PFSK-1 (cell line): Measurements from ENCODE around the gene NDUFV1. TPM values are rescaled to one million over a fixed set of nuclear protein-coding genes. Genes with fewer than 3 reads are reported as not detected.

Experiments
- FOXP2 ChIP-seq: optimal IDR thresholded peaks from 2 replicates; pipeline ENCODE3; 2011; ENCODE audit warnings: borderline replicate concordance, control low read depth, inconsistent platforms; ENCODE audit not compliant: insufficient read depth; ENCODE audit errors: extremely low read length, extremely low read depth
- POLR2AphosphoS5 ChIP-seq: IDR thresholded peaks from 2 replicates; pipeline ENCODE4 v1.6.1; 2012; ENCODE audit warnings: low read depth, mild to moderate bottlenecking, control low read depth, low read length, moderate library complexity
- SIN3A ChIP-seq: IDR thresholded peaks from 2 replicates; pipeline ENCODE4 v1.6.1; 2012; ENCODE audit warnings: mild to moderate bottlenecking, low read length, moderate library complexity, borderline replicate concordance; ENCODE audit not compliant: insufficient read depth
- TAF1 ChIP-seq: IDR thresholded peaks from 2 replicates; pipeline ENCODE4 v1.6.1; 2012; ENCODE audit warnings: low read length, control low read depth, borderline replicate concordance; ENCODE audit not compliant: insufficient read depth
- polyA plus RNA-seq: library from polyadenylated mRNA; unstranded; fragments of >200 nt; gene quantifications from one replicate; pipeline ENCODE4 v1.2.1, GENCODE V29; 2012; ENCODE audit warnings: low read depth, missing spikeins; ENCODE audit not compliant: insufficient read length
- TF ChIP-seq, protein P1 (sequence below), 2 experiments: IDR thresholded peaks; 2 replicates each; pipeline versions ENCODE4 v1.6.1 to v1.8.0; 2011 to 2012; ENCODE audit warnings: low read depth in 2 of 2, low read length in 2 of 2, control low read depth in 1 of 2, inconsistent platforms in 1 of 2, mild to moderate bottlenecking in 1 of 2, moderate library complexity in 1 of 2; ENCODE audit not compliant: insufficient read depth in 1 of 2

The NDUFV1 gene
- 572 TPM for polyA plus RNA-seq

DNA sequence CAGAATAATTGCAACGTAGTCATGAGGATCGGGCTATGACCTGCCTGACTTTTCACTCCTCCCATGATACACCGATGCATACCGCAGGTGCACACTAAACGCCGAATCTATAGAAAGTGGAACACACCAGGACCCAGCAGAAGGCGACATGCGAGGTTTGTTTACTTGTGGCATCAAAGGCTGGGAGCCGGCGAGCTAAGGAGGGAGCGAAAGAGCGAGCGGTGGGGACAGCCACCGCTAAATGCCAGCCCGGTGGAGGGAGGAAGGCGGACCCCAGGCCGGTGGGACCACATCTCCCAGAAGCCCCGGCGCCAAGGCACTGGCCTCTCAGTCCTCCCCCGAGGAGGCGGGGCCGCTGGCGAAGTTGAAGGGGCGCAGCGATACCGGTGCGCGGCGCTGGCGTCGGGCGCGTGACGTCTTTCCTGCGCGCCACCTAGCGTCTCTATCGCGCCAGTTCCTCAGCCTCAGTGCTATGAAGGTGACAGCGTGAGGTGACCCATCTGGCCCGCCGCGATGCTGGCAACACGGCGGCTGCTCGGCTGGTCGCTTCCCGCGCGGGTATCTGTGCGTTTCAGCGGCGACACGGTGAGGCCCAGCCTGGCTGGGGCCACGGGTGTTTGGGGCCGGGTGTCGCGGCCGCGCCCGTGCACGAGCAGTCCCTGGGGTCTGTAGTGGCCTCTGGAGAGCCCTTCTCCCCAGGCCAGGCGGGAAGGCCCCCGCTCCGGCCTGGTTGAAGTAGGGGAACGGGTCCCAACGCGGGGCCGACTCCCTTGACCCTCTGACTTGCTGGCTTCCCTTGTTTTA is at the start of gene NDUFV1:
Gene NDUFV1 (plus strand): TSS at position 445 of the 804 bp plus-strand sequence. CDS start 69 bp downstream, at position 514.
- TF ChIP-seq TAF1 (peak; percentile 55; the same call in 1 of the 2 replicates), FOXP2 (peak; percentile 97), SIN3A (0 out of 2 replicates have a peak, but pooled peaks have one; percentile 51), POLR2AphosphoS5 (peak; percentile 84)
- TF ChIP-seq, protein P1, sequence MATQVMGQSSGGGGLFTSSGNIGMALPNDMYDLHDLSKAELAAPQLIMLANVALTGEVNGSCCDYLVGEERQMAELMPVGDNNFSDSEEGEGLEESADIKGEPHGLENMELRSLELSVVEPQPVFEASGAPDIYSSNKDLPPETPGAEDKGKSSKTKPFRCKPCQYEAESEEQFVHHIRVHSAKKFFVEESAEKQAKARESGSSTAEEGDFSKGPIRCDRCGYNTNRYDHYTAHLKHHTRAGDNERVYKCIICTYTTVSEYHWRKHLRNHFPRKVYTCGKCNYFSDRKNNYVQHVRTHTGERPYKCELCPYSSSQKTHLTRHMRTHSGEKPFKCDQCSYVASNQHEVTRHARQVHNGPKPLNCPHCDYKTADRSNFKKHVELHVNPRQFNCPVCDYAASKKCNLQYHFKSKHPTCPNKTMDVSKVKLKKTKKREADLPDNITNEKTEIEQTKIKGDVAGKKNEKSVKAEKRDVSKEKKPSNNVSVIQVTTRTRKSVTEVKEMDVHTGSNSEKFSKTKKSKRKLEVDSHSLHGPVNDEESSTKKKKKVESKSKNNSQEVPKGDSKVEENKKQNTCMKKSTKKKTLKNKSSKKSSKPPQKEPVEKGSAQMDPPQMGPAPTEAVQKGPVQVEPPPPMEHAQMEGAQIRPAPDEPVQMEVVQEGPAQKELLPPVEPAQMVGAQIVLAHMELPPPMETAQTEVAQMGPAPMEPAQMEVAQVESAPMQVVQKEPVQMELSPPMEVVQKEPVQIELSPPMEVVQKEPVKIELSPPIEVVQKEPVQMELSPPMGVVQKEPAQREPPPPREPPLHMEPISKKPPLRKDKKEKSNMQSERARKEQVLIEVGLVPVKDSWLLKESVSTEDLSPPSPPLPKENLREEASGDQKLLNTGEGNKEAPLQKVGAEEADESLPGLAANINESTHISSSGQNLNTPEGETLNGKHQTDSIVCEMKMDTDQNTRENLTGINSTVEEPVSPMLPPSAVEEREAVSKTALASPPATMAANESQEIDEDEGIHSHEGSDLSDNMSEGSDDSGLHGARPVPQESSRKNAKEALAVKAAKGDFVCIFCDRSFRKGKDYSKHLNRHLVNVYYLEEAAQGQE (IDR thresholded peaks at IDR 0.05; ENCODE audit: insufficient read depth in 1 of 2, low read depth in 2 of 2, low read length in 2 of 2): peak; percentile 25 to 44; a peak in 1 of 4 replicates

DNA sequence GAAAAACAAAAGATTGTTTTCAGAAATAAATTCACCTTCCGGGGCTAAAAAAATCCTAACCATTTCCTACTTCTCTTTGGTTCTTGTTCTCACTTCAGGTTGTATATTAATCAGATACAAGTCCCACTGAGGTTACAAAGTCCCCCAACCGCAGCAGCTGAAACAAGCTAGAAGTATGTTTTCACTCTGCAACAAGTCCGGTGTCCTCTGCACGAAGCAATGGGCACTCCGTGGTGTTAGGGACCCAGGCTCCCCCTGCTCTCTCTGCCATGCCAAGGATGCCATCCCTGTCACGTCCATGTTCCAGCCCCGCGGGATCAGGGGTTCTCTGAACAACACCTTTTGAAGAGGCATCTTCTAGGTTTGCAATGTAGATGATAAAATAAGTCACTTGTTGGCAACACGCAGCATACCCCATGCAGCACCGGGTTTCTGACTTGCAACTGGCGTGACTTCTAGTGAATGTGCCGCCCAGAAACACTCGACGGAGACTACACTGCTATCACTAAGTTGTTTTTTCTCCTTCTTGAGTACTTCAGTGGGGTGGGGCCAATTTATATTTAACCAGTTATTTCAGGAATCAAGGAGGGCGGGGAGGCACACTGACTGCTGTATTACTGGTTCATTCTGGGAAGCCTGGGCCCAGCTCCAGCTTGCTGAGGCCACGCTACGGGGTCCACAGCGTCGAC is 48.5 kb upstream of the NDUFV1 start:
- TF ChIP-seq TAF1 (no peak), POLR2AphosphoS5 (no peak), SIN3A (no peak), FOXP2 (no peak)
- TF ChIP-seq, protein P1 (IDR thresholded peaks at IDR 0.05; ENCODE audit: insufficient read depth in 1 of 2, low read depth in 2 of 2, low read length in 2 of 2): no peak

DNA sequence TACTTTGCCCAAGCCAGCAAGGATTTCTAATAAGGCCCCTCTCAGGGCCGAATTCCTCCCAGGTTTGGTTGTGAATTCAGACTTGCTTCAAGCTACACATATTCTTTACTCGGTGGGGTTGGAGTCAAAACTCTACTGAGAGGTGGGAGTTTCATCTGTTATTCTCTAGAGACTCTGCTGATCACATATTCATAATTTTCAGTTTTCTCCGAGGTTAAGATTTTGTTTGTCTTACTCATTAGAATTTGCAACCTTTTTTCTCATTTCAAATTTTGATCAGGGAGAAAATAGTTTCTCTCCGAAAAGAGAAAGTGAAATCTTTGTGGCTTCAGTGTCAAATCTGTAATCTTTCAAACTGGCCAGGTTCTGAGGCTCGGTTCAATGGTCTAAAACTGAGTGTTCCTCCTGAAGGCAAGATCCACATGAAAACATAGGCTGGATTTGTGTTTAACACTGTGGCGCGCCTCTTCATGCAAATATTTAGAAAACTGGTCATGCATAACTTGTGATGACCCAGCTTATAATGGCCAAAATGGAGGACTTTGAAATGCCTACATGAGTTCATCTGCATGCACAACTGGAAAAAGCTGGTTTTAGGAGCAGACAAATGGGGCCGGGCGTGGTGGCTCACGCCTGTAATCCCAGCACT is 44.6 kb upstream of the NDUFV1 start:
- TF ChIP-seq SIN3A (no peak), POLR2AphosphoS5 (no peak), TAF1 (no peak), FOXP2 (no peak)
- TF ChIP-seq, protein P1 (IDR thresholded peaks at IDR 0.05; ENCODE audit: insufficient read depth in 1 of 2, low read depth in 2 of 2, low read length in 2 of 2): no peak

DNA sequence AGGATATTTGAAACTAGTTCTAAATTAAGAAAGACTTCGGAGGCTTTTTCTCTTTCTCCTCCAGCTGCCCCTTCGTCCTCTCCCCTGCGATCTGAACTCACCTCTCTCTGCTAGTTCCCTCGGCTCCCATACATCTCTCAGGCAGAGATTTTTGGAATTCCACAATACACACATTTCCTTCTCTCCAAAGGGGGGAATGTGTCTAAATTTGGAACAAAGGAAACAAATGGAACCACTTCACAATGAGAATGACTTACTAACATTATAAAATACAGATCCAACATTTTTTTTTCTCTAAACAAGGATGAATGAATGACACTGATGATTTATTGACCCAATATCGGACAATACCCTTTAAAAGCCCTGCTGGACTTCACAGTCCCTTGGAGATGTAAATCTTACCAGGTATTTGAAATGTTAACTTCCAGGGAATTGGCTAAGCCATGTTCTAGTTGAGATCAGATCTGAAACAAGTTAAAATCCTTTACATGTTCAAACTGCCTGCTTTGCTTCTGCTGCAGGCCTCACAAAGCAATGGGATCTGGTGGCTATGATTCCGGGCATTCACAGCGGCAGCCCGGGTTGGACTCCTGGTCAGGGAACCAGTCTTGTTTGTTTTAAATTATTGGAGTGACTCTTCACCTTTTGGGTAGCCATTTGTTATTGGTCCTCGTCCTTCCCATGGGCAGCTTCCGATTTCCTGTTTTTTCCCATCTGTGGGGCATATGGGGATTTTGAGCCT is 43.6 kb upstream of the NDUFV1 start:
- no peak for TF ChIP-seq SIN3A
- TF ChIP-seq, protein P1 (IDR thresholded peaks at IDR 0.05; ENCODE audit: insufficient read depth in 1 of 2, low read depth in 2 of 2, low read length in 2 of 2): 0 out of 4 replicates have a peak, but pooled peaks of 1 of the 2 experiments have one; percentile 17
